A673 (cell line): ENCODE results near the gene ADIPOQ.

Experiments used
- CTCF ChIP-seq: fragments of 300-800, 200-600 bp; sonication (generic); conservative IDR thresholded peaks from 2 replicates; pipeline ENCODE4 v1.5.1; 2017; ENCODE audit warnings: low read depth, mild to moderate bottlenecking, antibody characterized with exemption, low read length, moderate library complexity, mixed read lengths
- EZH2 ChIP-seq: fragments of 200-600 bp; sonication (generic); IDR thresholded peaks from 2 replicates; pipeline ENCODE4 v1.6.1; 2017; ENCODE audit warnings: borderline replicate concordance, low read depth, mild to moderate bottlenecking, mixed read lengths, antibody characterized with exemption, low read length; ENCODE audit not compliant: poor library complexity, severe bottlenecking

- no peak for TF ChIP-seq CTCF
- no peak for TF ChIP-seq EZH2
Observed at GRCh38 chr3:186831798-186832197, 10.7 kb upstream of the ADIPOQ start.
